ENCODE results near the gene GLA.

GLA gene

GRCh38 chrX:101407748-101408531 is at the start of gene GLA, which contains the start of gene HNRNPH2:
Gene GLA, minus strand, starts transcription at chrX:101407925. Its CDS starts 22 bp downstream, at chrX:101407903.
Gene HNRNPH2, plus strand, starts transcription at chrX:101408222. Its CDS starts 3,767 bp downstream, at chrX:101411989.
- peak; percentile 82 for DNase-seq

GRCh38 chrX:101452056-101452455 is 44.3 kb upstream of the GLA start:
- DNase-seq: no peak

- no peak for DNase-seq
These were observed 43.2 kb upstream of the GLA start for GRCh38 chrX:101450961-101451360.

- DNase-seq: no peak
These were observed 42.4 kb upstream of the GLA start for GRCh38 chrX:101450085-101450484.

- no peak for DNase-seq
These were observed 41.6 kb upstream of the GLA start for GRCh38 chrX:101449279-101449678.

GRCh38 chrX:101442085-101442484 is 34.4 kb upstream of the GLA start:
- no peak for DNase-seq

- no peak for DNase-seq
These were observed 22.8 kb upstream of the GLA start for GRCh38 chrX:101430457-101431078.

- no peak for DNase-seq
These were observed 22.2 kb upstream of the GLA start for GRCh38 chrX:101429934-101430333.

GRCh38 chrX:101427954-101428353 is 20.2 kb upstream of the GLA start:
- DNase-seq: no peak

GRCh38 chrX:101419489-101419888 is 11.8 kb upstream of the GLA start:
- no peak for DNase-seq

GRCh38 chrX:101417981-101418841 is 10.5 kb upstream of the GLA start:
- DNase-seq: no peak

GRCh38 chrX:101417190-101417589 is 9.5 kb upstream of the GLA start:
- DNase-seq: no peak

- no peak for DNase-seq
These were observed 9.0 kb upstream of the GLA start for GRCh38 chrX:101416691-101417090.

- peak; percentile 11 for DNase-seq
These were observed 7.7 kb upstream of the GLA start for GRCh38 chrX:101415180-101416145.

GRCh38 chrX:101411984-101412383 is 4.3 kb upstream of the GLA start:
- DNase-seq: no peak

GRCh38 chrX:101410461-101410860 is 2.7 kb upstream of the GLA start:
- DNase-seq: no peak

- DNase-seq: no peak
These were observed 1.3 kb upstream of the GLA start for GRCh38 chrX:101409043-101409442.

- no peak for DNase-seq
These were observed 762 bp upstream of the GLA start for GRCh38 chrX:101408532-101408841.

- no peak for DNase-seq
These were observed 468 bp downstream of the GLA start for GRCh38 chrX:101407167-101407747.

- DNase-seq: no peak
These were observed 7.9 kb downstream of the GLA start for GRCh38 chrX:101399825-101400224.

- DNase-seq: no peak
These were observed 9.0 kb downstream of the GLA start for GRCh38 chrX:101398694-101399093.

- no peak for DNase-seq
These were observed 9.9 kb downstream of the GLA start for GRCh38 chrX:101397779-101398178.
